Esophagus muscularis mucosa (tissue), 4 donors: Measurements from ENCODE around the gene KAZN. TPM values are rescaled to one million over a fixed set of nuclear protein-coding genes. Genes with fewer than 3 reads are reported as not detected.

Experiments
- DNase-seq: peaks from one replicate; pipeline ENCODE4 v3.0.0-alpha.2; 2017; ENCODE audit errors: extremely low spot score
- H3K27ac ChIP-seq, 4 donors: fragments of 200-600 bp; sonication (generic); replicated peaks in 1 of 4; 1 replicate in 3 of 4; 2 replicates in 1 of 4; pipeline ENCODE4 v1.5.1; 2016 to 2019; ENCODE audit warnings: mild to moderate bottlenecking in 1 of 4
- H3K27me3 ChIP-seq, 4 donors: fragments of 200-600 bp; sonication (generic); one replicate each; pipeline versions ENCODE4 v1.5.1 to v1.6.0; 2016 to 2019
- H3K36me3 ChIP-seq, 4 donors: fragments of 200-600 bp; sonication (generic); one replicate each; pipeline ENCODE4 v1.5.1; 2016 to 2019
- H3K4me1 ChIP-seq, 4 donors: fragments of 200-600 bp; sonication (generic); one replicate each; pipeline ENCODE4 v1.5.1; 2016 to 2019
- H3K4me3 ChIP-seq, 4 donors: fragments of 200-600 bp; sonication (generic); 1 replicate in 2 of 4; 2 replicates in 2 of 4; pipeline ENCODE4 v1.5.1; 2016 to 2019; ENCODE audit warnings: mild to moderate bottlenecking in 4 of 4, moderate library complexity in 1 of 4
- H3K9me3 ChIP-seq, 4 donors: fragments of 200-600 bp; sonication (generic); 1 replicate in 3 of 4; 2 replicates in 1 of 4; pipeline ENCODE4 v1.5.1; 2016 to 2019
- EP300 ChIP-seq: sonication (generic); formaldehyde crosslinking; IDR thresholded peaks from one replicate; pipeline ENCODE4 v1.6.1; 2017; ENCODE audit warnings: antibody characterized with exemption
- POLR2A ChIP-seq: fragments of 450-650 bp; IDR thresholded peaks from one replicate; pipeline ENCODE4 v1.6.1; 2017; ENCODE audit warnings: antibody characterized with exemption, moderate library complexity, mild to moderate bottlenecking, low read depth
- POLR2AphosphoS5 ChIP-seq, 2 donors: sonication (generic); formaldehyde crosslinking; IDR thresholded peaks; one replicate each; pipeline ENCODE4 v1.6.1; 2017; ENCODE audit warnings: antibody characterized with exemption in 2 of 2
- WGBS: methylation state at CpG from one replicate; pipeline ENCODE4 v1.1.5; 2018; 5-methylcytosine and 5-hydroxymethylcytosine counted together
- intact Hi-C: fragments of 100-400 bp; cut with DNase I; formaldehyde crosslinking; loops from one replicate; pipeline ENCODE4 v1.15.1; 2023
- total RNA-seq, 4 donors: library from RNA; depleted of rRNA; stranded (reverse); fragments of >200 nt; gene quantifications; one replicate each; pipeline versions ENCODE4 v1.1.0 to v1.2.1, GENCODE V29; 2016
- TF ChIP-seq, protein P1 (sequence below), 3 experiments: fragments of 200-600 bp in 2 of 3; fragments of 450-650 bp in 1 of 3; sonication (generic) in 2 of 3; IDR thresholded peaks; one replicate each; pipeline ENCODE4 v1.5.1; 2017 to 2019; ENCODE audit warnings: antibody characterized with exemption in 3 of 3, mild to moderate bottlenecking in 2 of 3, moderate library complexity in 1 of 3

KAZN gene
- total RNA-seq, 4 donors from 2014 or later, result 9.9 to 14.1 (median 11.9) TPM

DNA sequence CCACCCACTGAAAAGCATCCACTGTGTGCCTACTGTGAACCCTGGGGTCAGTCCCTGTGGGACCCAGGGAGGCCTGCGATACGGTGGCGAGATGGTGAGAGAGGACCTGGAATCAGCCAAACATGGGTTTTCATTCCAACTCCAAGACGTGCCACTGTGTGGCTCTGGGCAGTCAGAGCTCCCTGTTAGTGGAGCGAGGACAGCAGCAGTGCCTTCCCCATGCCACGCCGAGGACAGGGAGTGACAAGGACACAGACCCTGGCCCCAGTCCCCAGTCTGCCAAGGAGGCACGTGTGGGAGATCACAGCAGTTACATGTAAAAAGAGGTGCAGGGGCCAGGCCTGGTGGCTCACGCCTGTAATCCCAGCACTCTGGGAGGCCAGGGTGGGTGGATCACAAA is 504.2 kb downstream of the KAZN start:
- WGBS, result 91% methylated on average over 9 of the region's 9 CpGs
- Histone ChIP-seq H3K4me3 (no peak overlapping the region), H3K27me3 (peaks cover 0 to 54% (median 5%) of the 10 kb centered on the region in 4 donors), H3K36me3 (no peaks in the 10 kb centered on the region), H3K27ac (no peak overlapping the region), H3K9me3 (peaks cover 0 to 5% (median 5%) of the 10 kb centered on the region in 4 donors), H3K4me1 (no peaks in the 10 kb centered on the region)
- no peak for DNase-seq
- intact Hi-C loops, result no loop called here
- no peak for TF ChIP-seq EP300
- TF ChIP-seq POLR2A, result no peak
- TF ChIP-seq POLR2AphosphoS5 (IDR thresholded peaks at IDR 0.05), result no peak
- TF ChIP-seq, protein P1, sequence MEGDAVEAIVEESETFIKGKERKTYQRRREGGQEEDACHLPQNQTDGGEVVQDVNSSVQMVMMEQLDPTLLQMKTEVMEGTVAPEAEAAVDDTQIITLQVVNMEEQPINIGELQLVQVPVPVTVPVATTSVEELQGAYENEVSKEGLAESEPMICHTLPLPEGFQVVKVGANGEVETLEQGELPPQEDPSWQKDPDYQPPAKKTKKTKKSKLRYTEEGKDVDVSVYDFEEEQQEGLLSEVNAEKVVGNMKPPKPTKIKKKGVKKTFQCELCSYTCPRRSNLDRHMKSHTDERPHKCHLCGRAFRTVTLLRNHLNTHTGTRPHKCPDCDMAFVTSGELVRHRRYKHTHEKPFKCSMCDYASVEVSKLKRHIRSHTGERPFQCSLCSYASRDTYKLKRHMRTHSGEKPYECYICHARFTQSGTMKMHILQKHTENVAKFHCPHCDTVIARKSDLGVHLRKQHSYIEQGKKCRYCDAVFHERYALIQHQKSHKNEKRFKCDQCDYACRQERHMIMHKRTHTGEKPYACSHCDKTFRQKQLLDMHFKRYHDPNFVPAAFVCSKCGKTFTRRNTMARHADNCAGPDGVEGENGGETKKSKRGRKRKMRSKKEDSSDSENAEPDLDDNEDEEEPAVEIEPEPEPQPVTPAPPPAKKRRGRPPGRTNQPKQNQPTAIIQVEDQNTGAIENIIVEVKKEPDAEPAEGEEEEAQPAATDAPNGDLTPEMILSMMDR (IDR thresholded peaks at IDR 0.05), result no peak

DNA sequence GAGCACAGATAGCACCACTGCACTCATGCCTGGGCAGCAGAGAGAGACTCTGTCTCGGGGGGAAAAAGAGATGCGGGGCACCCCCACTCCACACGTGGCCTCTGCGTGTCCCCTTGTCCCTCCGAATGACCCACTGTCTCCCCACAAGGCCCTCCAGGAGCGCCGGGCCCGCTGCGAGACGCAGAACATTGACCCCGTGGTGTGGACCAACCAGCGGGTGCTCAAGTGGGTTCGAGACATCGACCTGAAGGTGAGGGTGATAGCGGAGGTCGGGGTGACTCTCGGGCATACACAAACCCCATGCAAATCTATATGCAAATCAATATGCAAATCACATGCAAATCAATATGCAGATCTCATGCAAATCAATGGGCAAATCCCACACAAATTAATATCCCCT is 504.7 kb downstream of the KAZN start:
- 97% methylated on average over 17 of the region's 17 CpGs for WGBS
- no peaks in the 10 kb centered on the region for H3K4me1 ChIP-seq
- peaks cover 0 to 54% (median 5%) of the 10 kb centered on the region in 4 donors for H3K27me3 ChIP-seq
- intact Hi-C loops, result no loop called here
- H3K4me3 ChIP-seq, result no peak overlapping the region
- TF ChIP-seq, protein P1 (IDR thresholded peaks at IDR 0.05), result no peak
- TF ChIP-seq POLR2A (no peak), POLR2AphosphoS5 (IDR thresholded peaks at IDR 0.05) (no peak), EP300 (no peak)
- H3K9me3 ChIP-seq, result peaks cover 0 to 5% (median 5%) of the 10 kb centered on the region in 4 donors
- no peak for DNase-seq
- no peak overlapping the region for H3K27ac ChIP-seq
- no peaks in the 10 kb centered on the region for H3K36me3 ChIP-seq

DNA sequence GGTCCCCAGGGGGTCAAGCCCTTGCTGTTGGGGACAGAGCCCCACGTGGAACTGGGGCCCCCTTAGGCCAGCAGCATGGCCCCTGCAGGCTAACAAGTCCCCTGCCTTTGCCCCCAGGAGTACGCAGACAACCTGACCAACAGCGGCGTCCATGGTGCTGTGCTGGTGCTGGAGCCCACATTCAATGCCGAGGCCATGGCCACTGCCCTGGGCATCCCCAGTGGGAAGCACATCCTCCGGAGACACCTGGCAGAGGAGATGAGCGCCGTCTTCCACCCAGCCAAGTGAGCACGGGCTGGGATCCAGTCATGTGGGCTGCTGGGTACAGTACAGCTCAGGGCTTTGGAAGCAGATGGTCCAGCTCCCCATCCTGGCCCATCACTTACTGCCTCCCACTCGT is 505.4 kb downstream of the KAZN start:
- WGBS, result 100% methylated on average over 1 of the region's 10 CpGs
- peaks cover 0 to 50% (median 5%) of the 10 kb centered on the region in 4 donors for H3K27me3 ChIP-seq
- intact Hi-C loops, result no loop called here
- DNase-seq, result no peak
- no peak overlapping the region for H3K4me3 ChIP-seq
- peaks cover 0 to 5% (median 5%) of the 10 kb centered on the region in 4 donors for H3K9me3 ChIP-seq
- no peak overlapping the region for H3K27ac ChIP-seq
- no peaks in the 10 kb centered on the region for H3K4me1 ChIP-seq
- H3K36me3 ChIP-seq, result no peaks in the 10 kb centered on the region
- TF ChIP-seq POLR2A, result no peak
- TF ChIP-seq, protein P1 (IDR thresholded peaks at IDR 0.05), result no peak
- TF ChIP-seq POLR2AphosphoS5 (IDR thresholded peaks at IDR 0.05), result no peak
- TF ChIP-seq EP300, result no peak

DNA sequence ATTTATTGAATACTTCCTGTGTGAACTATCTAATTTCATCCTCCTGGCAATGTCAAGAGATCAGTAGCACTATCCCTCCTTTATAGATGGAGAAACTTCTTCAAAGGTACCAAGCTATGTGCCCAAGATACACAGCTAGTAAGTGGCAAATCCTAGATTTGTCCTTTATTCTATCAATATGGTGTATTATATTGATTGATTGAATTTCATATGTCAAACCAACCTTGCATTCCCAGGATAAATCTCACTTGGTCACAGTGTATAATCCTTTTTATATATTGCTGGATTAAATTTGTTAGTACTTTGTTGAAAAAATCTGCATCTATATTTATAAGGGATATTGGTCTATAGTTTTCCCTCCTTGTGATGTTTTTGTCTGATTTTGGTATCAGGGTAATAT is 506.3 kb downstream of the KAZN start:
- Histone ChIP-seq H3K27me3 (peaks cover 0 to 41% (median 5%) of the 10 kb centered on the region in 4 donors), H3K4me1 (no peaks in the 10 kb centered on the region), H3K9me3 (peaks cover 0 to 5% (median 5%) of the 10 kb centered on the region in 4 donors), H3K36me3 (no peaks in the 10 kb centered on the region), H3K27ac (no peak overlapping the region), H3K4me3 (no peak overlapping the region)
- DNase-seq, result no peak
- TF ChIP-seq EP300, result no peak
- TF ChIP-seq POLR2A, result no peak
- no peak for TF ChIP-seq POLR2AphosphoS5 (IDR thresholded peaks at IDR 0.05)
- TF ChIP-seq, protein P1 (IDR thresholded peaks at IDR 0.05), result no peak
- intact Hi-C loops, result no loop called here

DNA sequence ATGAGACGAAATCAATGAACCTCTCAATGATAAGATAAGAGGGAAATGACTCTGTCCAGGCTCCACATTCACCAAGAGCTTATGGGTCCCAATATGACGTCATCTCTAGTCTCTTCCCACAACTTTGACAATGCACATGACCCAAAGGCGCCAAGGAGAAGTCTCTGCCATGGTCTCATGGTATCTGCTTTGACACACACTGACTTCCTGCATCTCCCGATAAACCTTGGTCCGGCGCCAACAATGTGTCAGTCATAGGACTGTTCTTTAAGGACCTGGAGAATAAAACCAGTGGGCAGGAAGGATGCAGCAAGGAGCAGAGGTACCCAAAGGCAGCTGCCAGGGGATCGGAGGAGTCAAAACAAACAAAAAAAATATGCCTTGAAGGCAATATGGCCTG is 508.1 kb downstream of the KAZN start:
- WGBS, result 53% methylated on average over 7 of the region's 7 CpGs
- intact Hi-C loops, result no loop called here
- TF ChIP-seq, protein P1 (IDR thresholded peaks at IDR 0.05), result no peak
- TF ChIP-seq POLR2AphosphoS5 (IDR thresholded peaks at IDR 0.05) (no peak), EP300 (no peak), POLR2A (no peak)

More for the DNA sequence above, 508.1 kb downstream of the KAZN start:
- no peak for DNase-seq
- Histone ChIP-seq H3K4me1 (no peaks in the 10 kb centered on the region), H3K27me3 (peaks cover 0 to 26% (median 0%) of the 10 kb centered on the region in 4 donors), H3K4me3 (no peak overlapping the region), H3K36me3 (no peaks in the 10 kb centered on the region), H3K27ac (no peak overlapping the region), H3K9me3 (peaks cover 0 to 5% (median 5%) of the 10 kb centered on the region in 4 donors)
